Measurements from ENCODE around the gene FXYD6.

DNA sequence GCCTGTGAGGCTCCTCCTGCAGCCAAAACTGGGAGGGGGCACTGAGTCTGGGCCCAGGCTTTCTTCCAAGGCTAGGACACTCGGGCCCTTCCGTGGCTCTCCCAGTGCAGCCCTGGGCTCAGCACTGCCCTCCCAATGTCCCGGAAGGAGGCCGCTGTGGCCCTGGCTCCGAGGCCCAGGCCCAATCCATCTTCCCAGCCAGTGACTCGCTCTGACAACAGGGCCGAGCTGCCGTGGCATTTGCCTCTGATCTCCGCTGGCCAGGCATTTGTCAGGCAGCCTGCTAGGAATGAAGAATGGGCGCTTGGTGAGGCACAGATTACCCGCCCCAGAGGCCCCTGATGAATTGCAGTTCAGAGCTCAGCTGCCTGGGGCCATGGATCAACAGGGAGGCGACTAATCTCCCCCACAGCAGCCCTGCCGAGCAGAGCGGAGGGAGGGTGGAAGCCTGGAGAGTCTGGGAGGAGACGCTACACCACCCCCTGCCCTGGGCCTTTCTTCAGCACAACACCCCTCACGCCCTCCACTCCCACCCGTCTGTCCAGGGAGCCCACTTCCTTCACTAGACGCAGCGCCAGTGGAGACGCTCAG is 60.2 kb downstream of the FXYD6 start:
- TF ChIP-seq, protein P1, sequence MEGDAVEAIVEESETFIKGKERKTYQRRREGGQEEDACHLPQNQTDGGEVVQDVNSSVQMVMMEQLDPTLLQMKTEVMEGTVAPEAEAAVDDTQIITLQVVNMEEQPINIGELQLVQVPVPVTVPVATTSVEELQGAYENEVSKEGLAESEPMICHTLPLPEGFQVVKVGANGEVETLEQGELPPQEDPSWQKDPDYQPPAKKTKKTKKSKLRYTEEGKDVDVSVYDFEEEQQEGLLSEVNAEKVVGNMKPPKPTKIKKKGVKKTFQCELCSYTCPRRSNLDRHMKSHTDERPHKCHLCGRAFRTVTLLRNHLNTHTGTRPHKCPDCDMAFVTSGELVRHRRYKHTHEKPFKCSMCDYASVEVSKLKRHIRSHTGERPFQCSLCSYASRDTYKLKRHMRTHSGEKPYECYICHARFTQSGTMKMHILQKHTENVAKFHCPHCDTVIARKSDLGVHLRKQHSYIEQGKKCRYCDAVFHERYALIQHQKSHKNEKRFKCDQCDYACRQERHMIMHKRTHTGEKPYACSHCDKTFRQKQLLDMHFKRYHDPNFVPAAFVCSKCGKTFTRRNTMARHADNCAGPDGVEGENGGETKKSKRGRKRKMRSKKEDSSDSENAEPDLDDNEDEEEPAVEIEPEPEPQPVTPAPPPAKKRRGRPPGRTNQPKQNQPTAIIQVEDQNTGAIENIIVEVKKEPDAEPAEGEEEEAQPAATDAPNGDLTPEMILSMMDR (IDR thresholded peaks at IDR 0.05; ENCODE audit: low read depth, low read length): no peak
- no peak for TF ChIP-seq EZH2phosphoT487 (IDR thresholded peaks at IDR 0.05; ENCODE audit: low read depth)

Data from OCI-LY3 (cell line).